Left hindlimb (tissue), 1 donor: ENCODE data around the gene CNGB1.
A peak's percentile ranks its signal among the peaks of the same experiment; 100 is the strongest.
"Not testable (repeated sequence)": the region's sequence is repeated elsewhere in the genome, so short reads cannot be mapped to it uniquely, and the experiment has no call there.

Source experiments
- DNase-seq: peaks from one replicate; pipeline ENCODE4 v3.0.0-alpha.2; 2018

Gene CNGB1

GRCh38 chr16:57923418-57923817 lies 47.5 kb downstream of the CNGB1 start:
- no peak for DNase-seq

GRCh38 chr16:57920880-57921229 lies 50.1 kb downstream of the CNGB1 start:
- DNase-seq = no peak

- peak; percentile 62 for DNase-seq
These were observed 50.6 kb downstream of the CNGB1 start for GRCh38 chr16:57920215-57920879.

GRCh38 chr16:57918994-57919393 lies 51.9 kb downstream of the CNGB1 start:
- DNase-seq = no peak

- no peak for DNase-seq
These were observed 52.5 kb downstream of the CNGB1 start for GRCh38 chr16:57918444-57918843.

GRCh38 chr16:57917929-57918328 lies 53.0 kb downstream of the CNGB1 start:
- DNase-seq = not testable (repeated sequence)

- not testable (repeated sequence) for DNase-seq
These were observed 53.4 kb downstream of the CNGB1 start for GRCh38 chr16:57917489-57917888.

- DNase-seq = no peak
These were observed 54.0 kb downstream of the CNGB1 start for GRCh38 chr16:57916735-57917438.

GRCh38 chr16:57915811-57916488 lies 55.0 kb downstream of the CNGB1 start:
- DNase-seq = no peak

GRCh38 chr16:57915267-57915666 lies 55.7 kb downstream of the CNGB1 start:
- no peak for DNase-seq

- DNase-seq = no peak
These were observed 56.4 kb downstream of the CNGB1 start for GRCh38 chr16:57914244-57915173.

GRCh38 chr16:57912529-57913260 lies 58.2 kb downstream of the CNGB1 start:
- no peak for DNase-seq

GRCh38 chr16:57911743-57912142 lies 59.2 kb downstream of the CNGB1 start:
- DNase-seq = no peak

- DNase-seq = no peak
These were observed 60.2 kb downstream of the CNGB1 start for GRCh38 chr16:57910696-57911095.

GRCh38 chr16:57908409-57908987 lies 62.4 kb downstream of the CNGB1 start:
- DNase-seq = no peak

GRCh38 chr16:57906382-57907316 lies 64.3 kb downstream of the CNGB1 start:
- DNase-seq = peak; percentile 45

- no peak for DNase-seq
These were observed 66.8 kb downstream of the CNGB1 start for GRCh38 chr16:57904101-57904500.

- no peak for DNase-seq
These were observed 67.3 kb downstream of the CNGB1 start for GRCh38 chr16:57903656-57904055.

GRCh38 chr16:57901480-57902069 lies 69.4 kb downstream of the CNGB1 start:
- no peak for DNase-seq

- DNase-seq = no peak
These were observed 70.0 kb downstream of the CNGB1 start for GRCh38 chr16:57900796-57901479.
